SK-N-SH (cell line): ENCODE results near the gene NME3. TPM values are rescaled to one million over a fixed set of nuclear protein-coding genes. Genes with fewer than 3 reads are reported as not detected.

Source experiments
- CTCF ChIA-PET: fragments of 300-600, 350-600 bp; formaldehyde crosslinking; extraction: SDS; loops from one replicate; lab custom pipeline; 2021; lab: Yijun Ruan, JAX
- POLR2A ChIA-PET: fragments of 350-600 bp; sonication (Branson Sonifier 250); formaldehyde crosslinking; extraction: SDS; loops from one replicate; lab custom pipeline; 2020; ENCODE audit warnings: antibody characterized with exemption, inconsistent platforms; lab: Yijun Ruan, JAX
- DNase-seq: peaks from one replicate; pipeline ENCODE4 v3.0.0; 2012
- H2AFZ ChIP-seq: fragments of 200-600 bp; sonication (generic); 2 replicates; pipeline ENCODE4 v1.8.1; 2016; ENCODE audit warnings: antibody characterized with exemption, mild to moderate bottlenecking, low read depth
- H3F3A ChIP-seq: fragments of 200-600 bp; sonication (generic); replicated peaks from 2 replicates; pipeline ENCODE3; 2016; ENCODE audit warnings: antibody characterized with exemption, mild to moderate bottlenecking; ENCODE audit not compliant: insufficient read depth
- H3K27ac ChIP-seq, 2 experiments: fragments of 200-500 bp in 1 of 2; fragments of 200-600 bp in 1 of 2; sonication (Bioruptor generic) in 1 of 2; sonication (generic), shearing (Covaris generic) in 1 of 2; 2 replicates each; pipeline versions ENCODE4 v1.5.1 to v1.6.1; 2014 to 2016; ENCODE audit warnings: low read depth in 2 of 2, inconsistent platforms in 1 of 2, low read length in 1 of 2, mild to moderate bottlenecking in 1 of 2, mixed read lengths in 1 of 2
- H3K27me3 ChIP-seq: fragments of 200-600 bp; sonication (generic), shearing (Covaris generic); 2 replicates; pipeline ENCODE4 v1.6.1; 2016; ENCODE audit warnings: mixed run types; ENCODE audit not compliant: insufficient read depth
- H3K36me3 ChIP-seq, 2 experiments: fragments of 200-500 bp in 1 of 2; fragments of 200-600 bp in 1 of 2; sonication (Bioruptor generic) in 1 of 2; sonication (generic) in 1 of 2; replicated peaks in 1 of 2; 2 replicates each; pipeline versions ENCODE3 to v1.5.1; 2014 to 2016; ENCODE audit warnings: low read length in 1 of 2, mild to moderate bottlenecking in 1 of 2; ENCODE audit not compliant: insufficient read depth in 2 of 2, control insufficient read depth in 1 of 2
- H3K4me1 ChIP-seq, 2 experiments: fragments of 200-500 bp in 1 of 2; fragments of 200-600 bp in 1 of 2; sonication (Bioruptor generic) in 1 of 2; sonication (generic), shearing (Covaris generic) in 1 of 2; 2 replicates each; pipeline versions ENCODE4 v1.5.1 to v1.6.1; 2014 to 2016; ENCODE audit warnings: low read depth in 1 of 2, low read length in 1 of 2, mixed run types in 1 of 2; ENCODE audit not compliant: insufficient read depth in 2 of 2, control insufficient read depth in 1 of 2
- H3K4me2 ChIP-seq: fragments of 200-600 bp; sonication (generic), shearing (Covaris generic); 2 replicates; pipeline ENCODE4 v1.6.1; 2017; ENCODE audit warnings: mixed run types
- H3K4me3 ChIP-seq, 2 experiments: fragments of 200-500 bp in 1 of 2; fragments of 200-600 bp in 1 of 2; sonication (Bioruptor generic) in 1 of 2; sonication (generic), shearing (Covaris generic) in 1 of 2; 2 replicates each; pipeline versions ENCODE4 v1.5.1 to v1.8.1; 2014 to 2016; ENCODE audit warnings: low read depth in 2 of 2, inconsistent platforms in 1 of 2, low read length in 1 of 2, mild to moderate bottlenecking in 1 of 2, mixed read lengths in 1 of 2, moderate library complexity in 1 of 2
- H3K79me2 ChIP-seq: fragments of 200-600 bp; sonication (generic); 2 replicates; pipeline ENCODE4 v1.8.1; 2017; ENCODE audit warnings: mild to moderate bottlenecking; ENCODE audit not compliant: insufficient read depth
- H3K9ac ChIP-seq: fragments of 200-600 bp; sonication (generic); 2 replicates; pipeline ENCODE4 v1.6.1; 2017; ENCODE audit warnings: mixed run types
- H3K9me2 ChIP-seq: fragments of 200-600 bp; sonication (generic); 2 replicates; pipeline ENCODE4 v1.6.1; 2017; ENCODE audit warnings: mixed run types
- H3K9me3 ChIP-seq: fragments of 200-600 bp; sonication (generic); 2 replicates; pipeline ENCODE4 v1.6.1; 2017; ENCODE audit warnings: mixed run types, mild to moderate bottlenecking, moderate library complexity
- H4K20me1 ChIP-seq: fragments of 200-600 bp; sonication (generic); 2 replicates; pipeline ENCODE4 v1.6.1; 2017; ENCODE audit warnings: mild to moderate bottlenecking, mixed run types; ENCODE audit not compliant: insufficient read depth
- CTCF ChIP-seq: fragments of 200-600 bp; sonication (generic); IDR thresholded peaks from 2 replicates; pipeline ENCODE4 v1.6.1; 2017; ENCODE audit warnings: antibody characterized with exemption, mild to moderate bottlenecking, moderate library complexity
- EP300 ChIP-seq, 2 experiments: IDR thresholded peaks; 2 replicates each; pipeline versions ENCODE4 v1.4.0 to v1.6.1; 2012; ENCODE audit warnings: borderline replicate concordance in 1 of 2, low read depth in 1 of 2, low read length in 1 of 2
- FOSL2 ChIP-seq: IDR thresholded peaks from 2 replicates; pipeline ENCODE4 v1.4.0; 2012; ENCODE audit warnings: low read depth, mild to moderate bottlenecking, moderate library complexity, borderline replicate concordance
- MAX ChIP-seq: IDR thresholded peaks from 2 replicates; pipeline ENCODE4 v1.4.0; 2012; ENCODE audit warnings: low read depth
- MEF2A ChIP-seq: IDR thresholded peaks from 2 replicates; pipeline ENCODE4 v1.4.0; 2012; ENCODE audit warnings: low read depth, borderline replicate concordance
- NFIC ChIP-seq: IDR thresholded peaks from 2 replicates; pipeline ENCODE4 v1.4.0; 2012; ENCODE audit warnings: borderline replicate concordance
- PBX3 ChIP-seq: IDR thresholded peaks from 2 replicates; pipeline ENCODE4; 2012
- RAD21 ChIP-seq: IDR thresholded peaks from 2 replicates; pipeline ENCODE4 v1.6.1; 2012; ENCODE audit warnings: mild to moderate bottlenecking, low read length
- TCF12 ChIP-seq: IDR thresholded peaks from 2 replicates; pipeline ENCODE4 v1.4.0; 2012
- USF2 ChIP-seq: fragments of 150-350 bp; IDR thresholded peaks from 2 replicates; pipeline ENCODE4 v1.6.1; 2017; ENCODE audit warnings: antibody characterized with exemption, low read length, low read depth, borderline replicate concordance
- YY1 ChIP-seq: IDR thresholded peaks from 2 replicates; pipeline ENCODE4 v1.4.0; 2012; ENCODE audit warnings: low read depth, mild to moderate bottlenecking
- WGBS: methylation state at CpG from one replicate; pipeline ENCODE4 v1.1.6; 2017; ENCODE audit warnings: low lambda C conversion rate; 5-methylcytosine and 5-hydroxymethylcytosine counted together
- polyA plus RNA-seq, 3 experiments: library from polyadenylated mRNA; depleted of rRNA; stranded (reverse); fragments of >200 nt; gene quantifications; 2 replicates each; pipeline ENCODE4 v1.2.3, GENCODE V29; 2012

The NME3 gene
- polyA plus RNA-seq, 1 of the 3 experiments (the other 2 are of a cell fraction), result 77.2 TPM

GRCh38 chr16:1789643-1790045 is 18.3 kb upstream of the NME3 start (continued):
- TF ChIP-seq RAD21 (no peak), PBX3 (no peak), YY1 (no peak), NFIC (no peak), MAX (no peak)
- TF ChIP-seq, all 33 proteins: peak for 0

GRCh38 chr16:1788708-1789100 is 17.4 kb upstream of the NME3 start:
- no peaks in the 10 kb centered on the region for H3K9me2 ChIP-seq
- CTCF ChIA-PET, result interaction anchor here (0.8 to 1.0 kb wide), 2 partner anchors 13 to 16 kb away, joined by 3 read pairs; partner anchors contain the start of genes EME2 and MRPS34
- H3K4me1 ChIP-seq, result no peaks in the 10 kb centered on the region; a peak in 1 of 4 replicates
- POLR2A ChIA-PET, result no interaction called here
- no peak overlapping the region for H3K4me3 ChIP-seq
- H2AFZ ChIP-seq, result no peak overlapping the region
- DNase-seq, result no peak
- no peaks in the 10 kb centered on the region for H3F3A ChIP-seq
- no peaks in the 10 kb centered on the region for H3K27me3 ChIP-seq
- H3K4me2 ChIP-seq, result no peak overlapping the region
- peaks cover 6% of the 10 kb centered on the region; the same call in 1 of the 2 replicates for H4K20me1 ChIP-seq
- H3K27ac ChIP-seq, result no peak overlapping the region
- no peak overlapping the region for H3K9ac ChIP-seq
- peaks cover 32% of the 10 kb centered on the region for H3K79me2 ChIP-seq
- 100% methylated on average over 3 of the region's 19 CpGs for WGBS
- TF ChIP-seq USF2, result no peak
- TF ChIP-seq FOSL2, result no peak
- no peak for TF ChIP-seq NFIC
- TF ChIP-seq TCF12, result no peak
- no peak for TF ChIP-seq EP300 (IDR thresholded peaks at IDR 0.05; ENCODE audit: borderline replicate concordance in 1 of 2, low read depth in 1 of 2, low read length in 1 of 2)
- TF ChIP-seq CTCF, result no peak
- no peak for TF ChIP-seq RAD21
- TF ChIP-seq MEF2A, result no peak
- H3K36me3 ChIP-seq, result peaks cover 0 to 48% of the 10 kb centered on the region in 2 experiments
- H3K9me3 ChIP-seq, result no peaks in the 10 kb centered on the region
